OCI-LY1 (cell line): ENCODE measurements around the gene NMT2.

Experiments
- H2AFZ ChIP-seq: fragments of 200-600 bp; sonication (generic), shearing (Covaris generic); 2 replicates; pipeline ENCODE4 v1.6.0; 2014; ENCODE audit warnings: antibody characterized with exemption, mild to moderate bottlenecking, low read length
- H3F3A ChIP-seq: fragments of 200-600 bp; sonication (generic), shearing (Covaris generic); 2 replicates; pipeline ENCODE4 v1.6.0; 2014; ENCODE audit warnings: mild to moderate bottlenecking, antibody characterized with exemption, low read length, moderate library complexity; ENCODE audit not compliant: insufficient read depth
- H3K27ac ChIP-seq: fragments of 200-600 bp; sonication (generic); 2 replicates; pipeline ENCODE4 v1.5.1; 2014; ENCODE audit warnings: low read length, mixed run types, mild to moderate bottlenecking, low read depth; ENCODE audit not compliant: poor library complexity, severe bottlenecking
- H3K27me3 ChIP-seq: fragments of 200-600 bp; sonication (generic); 2 replicates; pipeline ENCODE4 v1.6.0; 2014; ENCODE audit warnings: antibody characterized with exemption, mild to moderate bottlenecking, low read length, moderate library complexity; ENCODE audit not compliant: insufficient read depth
- H3K36me3 ChIP-seq: fragments of 200-600 bp; sonication (generic); 2 replicates; pipeline ENCODE4 v1.6.1; 2014; ENCODE audit warnings: mild to moderate bottlenecking, antibody characterized with exemption, low read length, moderate library complexity, mixed read lengths; ENCODE audit not compliant: insufficient read depth
- H3K4me1 ChIP-seq: fragments of 200-600 bp; sonication (generic); 2 replicates; pipeline ENCODE4 v1.5.1; 2014; ENCODE audit warnings: mild to moderate bottlenecking, low read length, moderate library complexity; ENCODE audit not compliant: insufficient read depth, severe bottlenecking
- H3K4me2 ChIP-seq: fragments of 200-600 bp; sonication (generic), shearing (Covaris generic); 2 replicates; pipeline ENCODE4 v1.6.1; 2014; ENCODE audit warnings: low read length
- H3K4me3 ChIP-seq: fragments of 200-600 bp; sonication (generic); 2 replicates; pipeline ENCODE4 v1.5.1; 2014; ENCODE audit warnings: low read length, low read depth, mild to moderate bottlenecking, mixed read lengths; ENCODE audit not compliant: poor library complexity, severe bottlenecking
- H3K79me2 ChIP-seq: fragments of 200-600 bp; shearing (Covaris generic); 2 replicates; pipeline ENCODE4 v1.6.1; 2016; ENCODE audit warnings: mixed run types, low read length, mixed read lengths; ENCODE audit not compliant: insufficient read depth
- H3K9ac ChIP-seq: fragments of 200-600 bp; sonication (generic), shearing (Covaris generic); 2 replicates; pipeline ENCODE4 v1.6.1; 2014; ENCODE audit warnings: mild to moderate bottlenecking, low read length, mixed read lengths
- H3K9me2 ChIP-seq: fragments of 200-600 bp; sonication (generic), shearing (Covaris generic); 2 replicates; pipeline ENCODE4 v1.6.1; 2014; ENCODE audit warnings: low read depth, mild to moderate bottlenecking, low read length, mixed read lengths
- H3K9me3 ChIP-seq: fragments of 200-600 bp; shearing (Covaris generic); 2 replicates; pipeline ENCODE4 v1.6.1; 2014; ENCODE audit warnings: low read length, mixed read lengths
- H4K20me1 ChIP-seq: fragments of 200-600 bp; sonication (generic), shearing (Covaris generic); 2 replicates; pipeline ENCODE4 v1.6.0; 2016; ENCODE audit warnings: mild to moderate bottlenecking, low read length; ENCODE audit not compliant: insufficient read depth
- CTCF ChIP-seq: fragments of 200-600 bp; sonication (generic), shearing (Covaris generic); IDR thresholded peaks from 2 replicates; pipeline ENCODE4 v1.5.1; 2017; ENCODE audit warnings: mild to moderate bottlenecking, antibody characterized with exemption, low read length, moderate library complexity, mixed read lengths
- EZH2 ChIP-seq: fragments of 200-600 bp; sonication (generic), shearing (Covaris generic); IDR thresholded peaks from 2 replicates; pipeline ENCODE4 v1.8.0; 2017; ENCODE audit warnings: borderline replicate concordance, mixed run types, mild to moderate bottlenecking, antibody characterized with exemption, low read length, moderate library complexity, mixed read lengths

NMT2 gene

GRCh38 chr10:15118615-15119014 is 49.9 kb downstream of the NMT2 start:
- Histone ChIP-seq H3K4me1 (no peaks in the 10 kb centered on the region), H3K27ac (no peak overlapping the region), H3K79me2 (no peaks in the 10 kb centered on the region), H3F3A (no peaks in the 10 kb centered on the region), H3K9ac (no peak overlapping the region), H3K4me2 (no peak overlapping the region), H3K9me3 (no peaks in the 10 kb centered on the region), H4K20me1 (no peaks in the 10 kb centered on the region), H2AFZ (no peak overlapping the region), H3K36me3 (no peaks in the 10 kb centered on the region; the same call in 1 of the 2 replicates), H3K27me3 (no peaks in the 10 kb centered on the region), H3K9me2 (no peaks in the 10 kb centered on the region), H3K4me3 (no peak overlapping the region)
- TF ChIP-seq EZH2 (no peak), CTCF (no peak)

- H3K9me2 ChIP-seq, result no peaks in the 10 kb centered on the region
- TF ChIP-seq EZH2 (no peak), CTCF (no peak)
- H3K9me3 ChIP-seq, result no peaks in the 10 kb centered on the region
- no peak overlapping the region for H3K9ac ChIP-seq
- H3K36me3 ChIP-seq, result no peaks in the 10 kb centered on the region; the same call in 1 of the 2 replicates
- no peaks in the 10 kb centered on the region for H3K4me1 ChIP-seq
- H3K79me2 ChIP-seq, result no peaks in the 10 kb centered on the region
- H3K4me2 ChIP-seq, result no peak overlapping the region
- H3K4me3 ChIP-seq, result no peak overlapping the region
- no peaks in the 10 kb centered on the region for H4K20me1 ChIP-seq
- H2AFZ ChIP-seq, result no peak overlapping the region
- no peaks in the 10 kb centered on the region for H3K27me3 ChIP-seq
- no peaks in the 10 kb centered on the region for H3F3A ChIP-seq
- no peak overlapping the region for H3K27ac ChIP-seq
These were observed 52.3 kb downstream of the NMT2 start for GRCh38 chr10:15116225-15116624.

GRCh38 chr10:15113766-15114165 is 54.7 kb downstream of the NMT2 start:
- H3K4me1 ChIP-seq, result no peaks in the 10 kb centered on the region
- no peaks in the 10 kb centered on the region for H4K20me1 ChIP-seq
- H3K4me3 ChIP-seq, result no peak overlapping the region
- H2AFZ ChIP-seq, result no peak overlapping the region
- no peak for TF ChIP-seq EZH2
- TF ChIP-seq CTCF, result no peak
- no peaks in the 10 kb centered on the region for H3K27me3 ChIP-seq
- H3F3A ChIP-seq, result no peaks in the 10 kb centered on the region
- no peaks in the 10 kb centered on the region for H3K9me3 ChIP-seq
- H3K9ac ChIP-seq, result no peak overlapping the region
- no peak overlapping the region for H3K27ac ChIP-seq
- no peak overlapping the region for H3K4me2 ChIP-seq
- H3K9me2 ChIP-seq, result no peaks in the 10 kb centered on the region
- no peaks in the 10 kb centered on the region for H3K79me2 ChIP-seq
- no peaks in the 10 kb centered on the region; the same call in 1 of the 2 replicates for H3K36me3 ChIP-seq
